ENCODE measurements around the gene SLC22A1. TPM values are rescaled to one million over a fixed set of nuclear protein-coding genes. Genes with fewer than 3 reads are reported as not detected.
"Not testable (repeated sequence)": the region's sequence is repeated elsewhere in the genome, so short reads cannot be mapped to it uniquely, and the experiment has no call there.

Gene SLC22A1
- total and polyA plus RNA-seq, 11 donors, result 0.10 to 1.4 (median 0.32) TPM; not detected in 4

- Histone ChIP-seq H3K27ac (peak overlapping the region in 1 of 12 donors; percentile 11), H3K9me3 (no peaks in the 10 kb centered on the region), H3K27me3 (no peaks in the 10 kb centered on the region), H3K4me1 (peaks cover 0 to 6% (median 0%) of the 10 kb centered on the region in 12 donors), H3K36me3 (no peaks in the 10 kb centered on the region), H3K4me3 (no peak overlapping the region)
- WGBS, 4 donors, result 85 to 93% (median 89%) methylated on average over 13 of the region's 13 CpGs
- DNase-seq, result no peak
- TF ChIP-seq CTCF (IDR thresholded peaks at IDR 0.05), result no peak
- TF ChIP-seq POLR2A (IDR thresholded peaks at IDR 0.05), result no peak
- no peak for ATAC-seq
- intact Hi-C loops (cut with DNase I), result loop anchor here in 8 of 10 donors (1.0 to 5.0 kb wide), 5 partner anchors 316 to 318 kb away; no protein-coding TSS in a partner anchor
Observed at GRCh38 chr6:160138839-160139419, 17.3 kb downstream of the SLC22A1 start.

- H3K4me1 ChIP-seq, result peaks cover 0 to 6% (median 0%) of the 10 kb centered on the region in 12 donors
- intact Hi-C loops (cut with DNase I), result loop anchor here in 3 of 10 donors (2.0 to 5.0 kb wide), 3 partner anchors 315 to 318 kb away; no protein-coding TSS in a partner anchor
- WGBS, 4 donors, result 90 to 97% (median 93%) methylated on average over 12 of the region's 12 CpGs
- no peak for DNase-seq
- H3K36me3 ChIP-seq, result no peaks in the 10 kb centered on the region
- no peak for ATAC-seq
- peaks cover 0 to 2% (median 0%) of the 10 kb centered on the region in 12 donors for H3K9me3 ChIP-seq
- no peak overlapping the region for H3K4me3 ChIP-seq
- H3K27me3 ChIP-seq, result no peaks in the 10 kb centered on the region
- TF ChIP-seq POLR2A (IDR thresholded peaks at IDR 0.05), result no peak
- TF ChIP-seq CTCF (IDR thresholded peaks at IDR 0.05), result no peak
- no peak overlapping the region for H3K27ac ChIP-seq
Observed at GRCh38 chr6:160139420-160139851, 17.8 kb downstream of the SLC22A1 start.

- ATAC-seq; H3K4me1 ChIP-seq; DNase-seq; H3K9me3 ChIP-seq; H3K36me3 ChIP-seq; H3K4me3 ChIP-seq; H3K27me3 ChIP-seq; intact Hi-C loops (cut with DNase I): not testable (repeated sequence)
- 76 to 95% (median 86%) methylated on average over 3 of the region's 3 CpGs for WGBS, 4 donors
- peak overlapping the region in 1 of 12 donors; percentile 83 for H3K27ac ChIP-seq
Observed at GRCh38 chr6:160140493-160140892, 18.9 kb downstream of the SLC22A1 start.

- WGBS, 4 donors, result 76 to 83% (median 81%) methylated on average over 5 of the region's 5 CpGs
- TF ChIP-seq POLR2A (IDR thresholded peaks at IDR 0.05) (no peak), CTCF (IDR thresholded peaks at IDR 0.05) (no peak)
- ATAC-seq (no peak), DNase-seq (no peak)
- Histone ChIP-seq H3K4me1 (peaks cover 0 to 6% (median 0%) of the 10 kb centered on the region in 12 donors), H3K36me3 (no peaks in the 10 kb centered on the region), H3K4me3 (no peak overlapping the region), H3K27me3 (no peaks in the 10 kb centered on the region), H3K27ac (peak overlapping the region in 1 of 12 donors; percentile 83), H3K9me3 (peaks cover 0 to 6% (median 0%) of the 10 kb centered on the region in 12 donors)
- intact Hi-C loops (cut with DNase I), result no loop called here
Observed at GRCh38 chr6:160141001-160141726, 19.5 kb downstream of the SLC22A1 start.
